ENCODE measurements around the gene TRMU.
A peak's percentile ranks its signal among the peaks of the same experiment; 100 is the strongest.

TRMU gene

GRCh38 chr22:46335201-46336118, at the start of gene TRMU:
TRMU (plus strand) TSS chr22:46335714; CDS start chr22:46335765, 51 bp downstream.
- DNase-seq (ENCODE audit: low spot score): peak; percentile 85

GRCh38 chr22:46286006-46286405, 49.5 kb upstream of the TRMU start:
- DNase-seq (ENCODE audit: low spot score): no peak

- DNase-seq (ENCODE audit: low spot score): no peak
Measured at GRCh38 chr22:46286941-46287872, 48.3 kb upstream of the TRMU start.

- no peak for DNase-seq (ENCODE audit: low spot score)
Measured at GRCh38 chr22:46287873-46288751, 47.4 kb upstream of the TRMU start.

- DNase-seq (ENCODE audit: low spot score): no peak
Measured at GRCh38 chr22:46288846-46289243, 46.7 kb upstream of the TRMU start.

- no peak for DNase-seq (ENCODE audit: low spot score)
Measured at GRCh38 chr22:46289244-46289891, 46.1 kb upstream of the TRMU start.

GRCh38 chr22:46290121-46290842, 45.2 kb upstream of the TRMU start:
- DNase-seq (ENCODE audit: low spot score): no peak

- no peak for DNase-seq (ENCODE audit: low spot score)
Measured at GRCh38 chr22:46290843-46291785, 44.4 kb upstream of the TRMU start.

GRCh38 chr22:46292173-46292572, 43.3 kb upstream of the TRMU start:
- DNase-seq (ENCODE audit: low spot score): no peak

- no peak for DNase-seq (ENCODE audit: low spot score)
Measured at GRCh38 chr22:46292732-46293131, 42.8 kb upstream of the TRMU start.

GRCh38 chr22:46293577-46294260, 41.8 kb upstream of the TRMU start:
- peak; percentile 38 for DNase-seq (ENCODE audit: low spot score)

GRCh38 chr22:46294784-46295183, 40.7 kb upstream of the TRMU start:
- DNase-seq (ENCODE audit: low spot score): no peak

GRCh38 chr22:46295277-46295971, 40.1 kb upstream of the TRMU start:
- DNase-seq (ENCODE audit: low spot score): no peak

- DNase-seq (ENCODE audit: low spot score): peak; percentile 97
Measured at GRCh38 chr22:46296257-46297150, 39.0 kb upstream of the TRMU start, which contains the start of gene GTSE1. GTSE1 (plus strand) TSS chr22:46296870; CDS start chr22:46297401, 531 bp downstream.

GRCh38 chr22:46297151-46297812, 38.2 kb upstream of the TRMU start:
- no peak for DNase-seq (ENCODE audit: low spot score)

- DNase-seq (ENCODE audit: low spot score): no peak
Measured at GRCh38 chr22:46299101-46299500, 36.4 kb upstream of the TRMU start.
